TTC549 (cell line): ENCODE measurements around the gene MSL3.

Experiments
- FAIRE-seq: peaks from 2 replicates; lab custom pipeline; 2012; peaks lifted over from hg19 to GRCh38; lab: Jason Lieb, UNC

Gene MSL3

GRCh38 chrX:11757719-11758399, at the start of gene MSL3:
MSL3 (plus strand) TSS chrX:11758237; CDS start chrX:11758264, 27 bp downstream.
- no peak for FAIRE-seq

- no peak for FAIRE-seq
Measured at GRCh38 chrX:11722304-11722703, 35.7 kb upstream of the MSL3 start.

- FAIRE-seq = no peak
Measured at GRCh38 chrX:11724122-11725017, 33.7 kb upstream of the MSL3 start.

DNA sequence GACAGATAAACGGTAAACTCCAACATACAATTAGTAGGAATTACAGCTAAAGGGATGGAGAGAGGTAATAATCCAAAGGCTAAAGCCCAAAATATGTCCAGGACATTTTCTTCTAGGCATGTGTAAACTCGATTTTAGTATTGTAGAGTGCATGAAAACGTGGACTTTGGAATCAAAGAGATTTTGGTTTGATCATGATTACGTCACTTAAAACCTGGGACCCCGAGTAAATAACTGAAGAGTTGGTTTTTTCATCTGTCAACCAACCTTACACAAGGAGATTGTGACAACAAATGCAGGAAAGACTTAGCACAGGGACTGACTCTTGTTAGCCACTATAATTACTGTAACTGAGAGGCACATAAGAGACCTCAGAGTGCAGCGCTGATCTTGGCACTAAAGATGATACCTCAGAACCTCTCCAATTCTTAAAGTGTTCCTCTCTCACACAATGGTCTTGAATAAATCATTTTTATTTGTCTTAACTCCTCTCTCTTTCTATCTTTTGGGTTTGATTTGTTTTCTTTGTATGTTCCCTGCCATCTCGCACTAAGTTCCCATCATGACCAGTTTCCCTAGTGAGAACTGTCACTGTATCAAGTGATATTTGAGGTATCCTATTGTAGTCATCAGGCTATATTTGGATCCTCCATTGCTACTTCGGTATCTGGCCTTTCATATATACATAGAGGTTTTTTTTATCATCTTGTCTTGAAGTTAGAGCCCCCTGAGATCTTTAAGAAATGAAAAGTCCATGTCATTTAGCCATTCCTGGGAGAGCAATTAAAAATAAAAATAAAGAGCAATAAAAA, 32.2 kb upstream of the MSL3 start:
- FAIRE-seq = no peak

- no peak for FAIRE-seq
Measured at GRCh38 chrX:11728556-11728955, 29.5 kb upstream of the MSL3 start.

- FAIRE-seq = no peak
Measured at GRCh38 chrX:11733614-11734013, 24.4 kb upstream of the MSL3 start.

DNA sequence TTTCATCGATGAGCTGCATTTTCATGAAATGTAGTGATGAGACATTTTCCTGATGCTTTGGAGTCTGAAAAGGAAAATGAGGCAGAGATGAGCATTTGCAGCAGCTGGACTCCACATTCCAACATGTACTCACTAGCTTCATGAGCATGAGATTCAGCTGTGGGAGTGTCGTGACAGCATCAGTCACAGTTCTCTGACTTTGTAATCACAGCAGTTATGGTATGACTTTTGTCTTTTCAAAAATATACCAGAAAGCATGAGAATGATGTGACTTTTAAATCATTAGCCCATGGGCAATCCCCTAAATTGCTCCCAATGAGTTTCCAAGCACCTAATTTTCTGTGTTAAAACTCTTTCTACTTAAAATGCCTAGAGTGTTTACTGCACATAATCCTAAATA, 18.3 kb upstream of the MSL3 start:
- no peak for FAIRE-seq

DNA sequence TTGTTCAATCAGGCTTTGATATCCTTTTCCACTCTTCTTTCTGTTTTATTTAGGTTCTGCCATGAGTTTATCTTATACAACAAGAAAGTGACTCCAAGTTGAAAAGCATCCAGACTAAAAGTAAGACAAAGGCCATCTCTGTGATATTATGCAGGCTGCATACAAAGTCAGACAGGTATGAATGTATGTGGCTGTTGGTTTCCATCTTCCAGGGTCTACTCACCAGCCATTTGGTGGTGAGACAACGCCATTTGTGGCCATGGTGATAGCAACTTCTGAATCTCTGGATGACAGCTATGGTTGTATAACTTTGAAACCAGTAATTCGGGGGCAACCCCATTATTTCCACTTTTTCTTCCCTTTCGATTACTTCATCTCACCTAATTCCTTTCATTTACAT, 17.2 kb upstream of the MSL3 start:
- FAIRE-seq = no peak

DNA sequence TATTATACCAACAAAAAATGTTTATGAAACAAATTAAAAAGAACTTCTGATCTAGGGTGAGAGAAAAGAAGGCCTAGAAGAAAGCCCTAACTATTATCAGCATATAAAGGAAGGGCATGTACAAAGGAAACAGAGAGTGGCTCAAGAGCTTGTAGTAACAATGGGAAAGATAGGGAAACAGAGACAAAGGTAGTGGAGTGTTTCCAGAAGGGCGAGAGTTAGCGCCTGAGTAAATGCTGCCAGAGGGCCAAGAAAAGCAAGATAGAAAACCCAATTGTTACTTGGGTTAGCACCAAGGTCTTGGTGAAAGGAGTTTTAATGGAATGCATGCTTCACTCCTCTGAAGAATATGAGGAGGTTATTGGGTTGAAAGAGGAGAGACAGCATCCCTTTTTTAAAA, 16.5 kb upstream of the MSL3 start:
- FAIRE-seq = no peak

DNA sequence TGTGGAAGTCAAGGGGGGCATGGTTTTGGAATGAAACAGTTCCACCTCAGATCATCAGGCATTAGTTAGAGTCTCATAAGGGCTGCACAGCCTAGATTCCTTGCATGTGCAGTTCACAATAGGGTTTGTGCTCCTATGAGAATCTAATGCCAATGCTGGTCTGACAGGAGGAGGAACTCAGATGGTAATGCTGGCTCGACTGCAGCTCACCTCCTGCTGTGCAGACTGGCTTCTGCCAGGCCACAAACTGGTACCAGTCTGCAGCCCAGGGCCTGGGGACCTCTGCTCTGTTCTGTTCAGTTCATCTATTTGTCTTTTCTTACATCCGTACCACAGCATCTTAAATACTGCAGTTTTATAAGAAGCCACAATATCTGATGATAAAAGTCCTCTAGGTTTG, 12.2 kb upstream of the MSL3 start:
- FAIRE-seq = no peak

GRCh38 chrX:11750046-11750445, 8.0 kb upstream of the MSL3 start:
- FAIRE-seq = no peak

- FAIRE-seq = no peak
Measured at GRCh38 chrX:11750694-11751093, 7.3 kb upstream of the MSL3 start.

DNA sequence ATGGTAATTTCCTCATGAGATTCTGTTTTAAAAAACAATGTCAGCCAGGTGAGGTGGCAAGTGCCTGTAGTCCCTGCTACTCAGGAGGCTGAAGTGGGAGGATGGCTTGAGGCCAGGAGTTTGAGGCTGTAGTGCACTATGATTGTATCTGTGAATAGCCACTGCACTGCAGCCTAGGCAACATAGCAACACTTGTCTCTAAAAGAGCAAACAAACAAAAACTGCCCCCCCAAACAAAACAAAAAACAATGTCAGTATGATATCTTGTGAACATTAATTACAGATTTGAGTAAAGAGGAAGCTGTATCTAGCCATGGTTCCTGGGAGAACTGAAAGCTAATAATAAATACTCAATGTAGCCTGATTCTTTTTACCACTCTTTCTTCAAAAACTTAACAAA, 6.8 kb upstream of the MSL3 start:
- FAIRE-seq = no peak

DNA sequence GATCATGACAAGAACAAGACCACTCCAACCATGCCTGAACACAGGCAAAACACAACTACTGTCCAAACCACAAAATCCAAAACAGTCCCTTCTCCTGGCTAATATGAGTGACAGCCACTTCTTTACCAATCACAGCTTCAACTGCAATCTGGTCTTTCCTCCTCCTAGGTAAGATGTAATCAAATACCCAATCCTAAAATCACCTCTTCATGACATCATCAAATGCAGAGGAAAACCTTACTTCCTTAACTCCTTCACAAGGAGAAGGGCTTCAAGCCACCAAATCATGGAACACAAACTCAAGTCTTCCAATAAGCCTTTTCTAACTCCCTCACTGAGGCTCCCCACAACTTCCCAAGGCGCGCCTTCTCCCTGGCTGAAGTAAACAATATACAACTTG, 4.4 kb upstream of the MSL3 start:
- no peak for FAIRE-seq

DNA sequence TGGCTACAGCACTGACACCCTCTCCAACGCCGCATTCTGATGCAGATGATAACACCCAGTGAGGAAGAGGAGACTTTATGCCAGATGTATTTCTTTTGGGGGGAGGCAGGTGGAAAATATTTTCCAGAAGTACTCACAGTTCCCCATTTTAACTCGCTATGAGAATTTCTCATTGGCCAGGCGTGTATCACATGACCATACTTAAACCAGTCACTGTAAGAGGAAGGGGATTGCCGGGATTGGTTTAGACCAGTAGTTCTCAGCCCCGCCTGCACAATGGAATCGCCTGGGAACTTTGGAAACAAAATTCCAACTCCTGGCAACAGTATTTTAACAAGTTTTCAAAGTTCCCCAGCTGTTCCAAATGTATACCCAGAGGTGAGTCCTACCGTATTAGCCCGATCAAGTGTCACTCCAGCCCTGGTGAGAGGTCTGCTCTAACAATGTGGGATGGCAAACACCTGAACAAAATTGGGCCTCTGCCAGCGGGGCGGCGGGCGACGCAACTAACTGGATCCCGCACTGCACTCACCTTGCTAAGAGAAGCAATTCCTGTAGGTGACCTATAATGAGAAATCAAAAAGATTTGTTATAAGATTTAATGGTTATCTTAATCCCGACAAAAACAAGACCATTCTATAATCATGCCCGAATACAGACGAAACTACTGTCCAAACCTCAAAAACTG, 2.9 kb upstream of the MSL3 start:
- FAIRE-seq = no peak

- no peak for FAIRE-seq
Measured at GRCh38 chrX:11755724-11756123, 2.3 kb upstream of the MSL3 start.

DNA sequence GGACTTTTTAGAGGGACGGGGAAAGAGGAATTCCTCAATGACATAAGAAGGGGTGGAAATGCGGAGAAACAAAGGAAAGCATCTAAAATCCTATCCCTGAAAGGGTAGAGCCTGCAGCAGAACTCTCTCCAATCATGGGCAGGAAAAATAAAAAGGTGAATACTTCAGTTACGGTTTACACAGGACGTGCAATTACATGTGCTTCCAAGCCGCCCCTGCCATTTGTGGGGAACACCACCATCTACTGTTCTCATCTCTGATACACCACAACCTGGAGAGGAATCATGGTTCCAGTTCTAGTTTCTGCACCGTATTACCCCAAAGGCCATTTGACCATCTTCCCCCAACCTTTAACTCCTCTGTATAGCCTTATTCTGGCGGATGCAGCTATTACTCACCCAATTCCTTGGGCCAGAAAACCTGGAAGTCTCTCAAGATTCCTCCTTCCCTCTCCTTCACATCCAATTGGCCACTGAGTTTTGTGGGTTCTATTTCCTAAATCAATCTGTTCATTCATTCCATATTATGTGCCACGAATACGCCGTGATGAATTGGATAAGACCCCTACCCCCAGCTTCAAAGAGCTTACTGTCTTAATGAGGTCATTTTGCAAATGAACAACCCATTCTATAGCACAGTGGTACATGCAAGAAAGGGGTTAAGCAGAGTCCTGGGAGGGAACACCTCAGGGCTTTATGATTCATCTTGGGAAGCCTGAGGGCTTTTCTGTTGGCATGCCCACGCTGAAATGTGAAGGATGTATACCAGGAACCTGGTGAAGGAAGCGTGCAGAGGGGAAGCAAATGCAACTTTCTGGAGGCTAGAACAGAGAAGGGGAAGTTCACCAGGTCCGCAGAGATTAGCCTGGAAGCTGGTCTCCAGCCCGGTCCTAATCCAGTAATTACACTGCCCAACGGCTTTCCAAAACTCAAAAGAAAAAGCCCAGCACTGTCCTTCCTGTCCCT, 1.4 kb upstream of the MSL3 start:
- no peak for FAIRE-seq

DNA sequence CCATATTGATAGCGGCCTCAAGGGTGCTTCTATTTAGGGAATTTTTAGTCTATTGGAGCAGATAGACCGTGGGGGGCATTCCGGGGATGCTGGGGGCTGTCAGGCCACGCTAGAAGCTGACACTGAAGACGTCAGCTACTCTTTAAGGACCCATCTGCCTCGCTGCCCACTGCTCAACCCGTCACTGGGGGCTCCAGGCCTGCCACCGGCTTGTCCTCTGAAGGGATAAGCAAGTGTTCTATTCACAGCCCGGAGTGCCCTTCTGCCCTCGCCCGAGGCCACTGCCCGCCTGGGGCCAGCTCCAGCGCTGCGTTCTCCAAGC, 679 bp upstream of the MSL3 start:
- FAIRE-seq = no peak

DNA sequence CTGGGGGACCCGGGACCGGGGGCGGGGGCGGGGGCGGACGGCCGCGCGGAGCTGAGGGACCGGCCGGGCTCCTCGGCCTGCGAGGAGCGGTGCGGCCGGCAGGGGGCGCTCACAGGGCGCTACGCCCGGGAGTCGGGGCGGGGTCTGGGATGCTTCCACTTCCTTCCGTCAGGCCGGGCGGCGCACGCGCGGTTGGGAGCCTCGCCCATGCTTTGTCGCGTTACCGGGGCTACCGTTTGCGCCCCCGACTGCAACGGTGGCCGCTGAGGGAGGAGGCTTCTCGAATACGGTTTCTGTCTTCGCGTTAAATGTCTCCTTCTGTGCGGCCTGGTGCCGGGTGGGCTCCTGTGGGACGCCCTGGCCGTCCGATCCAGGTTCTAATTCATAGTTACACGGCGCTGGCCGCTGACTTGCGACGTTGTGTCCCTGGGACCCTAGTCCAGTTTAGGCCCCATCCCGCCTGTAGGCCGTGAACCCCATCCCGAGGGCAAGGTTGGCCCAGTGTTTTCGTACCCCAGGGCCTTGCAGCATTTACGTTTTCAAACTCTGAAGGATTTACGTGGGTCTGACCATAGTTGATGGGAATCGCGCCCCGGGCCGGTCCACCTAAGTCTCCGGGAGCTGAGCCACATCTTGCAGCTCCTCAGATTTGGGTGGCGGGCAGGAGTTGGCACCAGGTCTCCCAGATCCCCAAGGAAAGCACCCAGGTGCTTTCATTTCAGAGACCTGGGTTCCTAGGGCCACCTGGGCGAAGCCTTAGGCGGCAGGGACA, 549 bp downstream of the MSL3 start:
- no peak for FAIRE-seq

- FAIRE-seq = no peak
Measured at GRCh38 chrX:11759172-11759460, 1.1 kb downstream of the MSL3 start.
